Dedifferentiated amniotic fluid mesenchymal stem cell (primary cell): Measurements from ENCODE around the gene CD6.
"Not testable (repeated sequence)": the region's sequence is repeated elsewhere in the genome, so short reads cannot be mapped to it uniquely, and the experiment has no call there.

ENCODE experiments used
- DNase-seq: peaks from one replicate; pipeline ENCODE4 v3.0.0-alpha.2; 2016; ENCODE audit errors: extremely low spot score

The CD6 gene

DNA sequence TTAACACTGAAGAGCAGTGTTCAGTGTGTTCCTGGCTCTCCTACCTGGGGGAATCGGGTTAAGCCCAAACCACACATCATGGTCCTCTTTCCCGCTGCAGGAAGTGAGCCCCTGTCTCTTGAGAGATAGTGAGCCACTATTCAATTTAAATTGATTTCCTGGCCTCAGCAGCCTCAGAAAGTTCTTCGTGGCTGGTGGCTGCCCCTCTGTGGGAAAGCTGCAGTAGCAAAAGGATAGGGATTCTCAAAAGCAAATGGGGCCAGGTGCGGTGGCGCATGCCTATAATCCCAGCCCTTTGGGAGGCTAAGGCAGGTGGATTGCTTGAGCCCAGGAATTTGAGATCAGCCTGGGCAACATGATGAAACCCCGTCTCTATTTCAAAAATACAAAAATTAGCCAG, 81.7 kb downstream of the CD6 start:
- DNase-seq = no peak

DNA sequence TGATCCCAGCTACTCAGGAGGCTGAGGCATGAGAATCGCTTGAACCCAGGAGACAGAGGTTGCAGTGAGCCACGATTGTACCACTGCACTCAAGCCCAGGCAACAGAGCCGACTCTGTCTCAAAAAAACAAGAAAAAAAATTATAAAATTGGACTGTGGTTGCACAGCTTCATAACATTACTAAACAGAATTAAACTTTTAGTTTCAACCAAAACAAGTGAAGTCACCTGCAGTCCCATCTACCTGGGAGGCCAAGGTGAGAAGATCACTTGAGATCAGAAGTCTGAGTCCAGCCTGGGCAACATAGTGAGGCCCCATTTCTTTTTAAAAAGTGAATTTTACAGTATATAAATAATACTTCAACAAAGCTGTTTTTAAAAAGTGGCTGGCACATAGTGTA, 83.0 kb downstream of the CD6 start:
- no peak for DNase-seq

DNA sequence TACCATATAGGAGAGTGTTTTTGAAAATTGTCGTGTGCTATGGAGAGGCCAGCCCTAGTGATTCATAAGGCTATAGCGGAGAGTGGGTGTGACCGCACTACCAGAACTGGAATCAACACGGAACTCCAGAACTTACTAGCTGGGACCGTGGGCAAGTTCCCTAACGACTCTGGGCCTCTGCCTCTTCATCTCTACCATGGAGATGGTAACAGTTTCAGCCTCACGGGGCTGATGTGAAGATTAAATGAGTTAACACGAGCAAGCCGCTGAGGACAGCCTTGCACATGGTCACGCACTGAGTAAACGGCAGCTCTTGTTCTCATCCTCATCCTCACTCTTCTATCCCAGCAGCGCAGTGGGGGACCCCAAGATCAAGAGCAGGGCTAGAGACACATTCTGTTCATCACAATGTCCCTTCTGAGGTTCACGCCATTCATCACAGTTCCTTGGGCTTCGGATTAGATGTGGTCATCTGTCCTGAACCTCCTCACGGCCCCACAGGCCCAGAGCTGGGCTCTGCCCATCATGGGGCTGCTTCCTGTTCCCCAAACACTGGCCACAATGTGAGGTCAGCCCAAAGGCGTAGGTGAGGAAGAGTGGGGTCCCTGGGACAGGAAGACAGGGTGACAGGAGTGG, 83.6 kb downstream of the CD6 start:
- DNase-seq = no peak

DNA sequence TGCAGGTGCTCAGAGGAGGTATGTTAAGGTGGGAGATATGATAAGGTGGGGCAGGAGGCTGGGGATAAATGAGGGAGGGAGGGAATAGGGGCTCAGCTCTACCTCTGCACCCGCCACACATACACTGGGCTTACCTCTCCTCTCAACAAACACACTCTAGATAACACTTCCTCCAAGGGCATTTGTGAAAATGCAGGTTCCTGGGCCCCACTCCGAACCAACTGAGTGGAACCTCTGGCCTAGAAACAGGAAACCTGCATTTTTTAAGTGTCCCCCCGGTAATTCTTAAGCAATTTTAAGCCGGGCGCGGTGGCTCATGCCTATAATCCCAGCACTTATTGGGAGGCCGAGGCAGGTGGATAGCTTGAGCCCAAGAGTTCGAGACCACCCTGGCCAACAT, 84.3 kb downstream of the CD6 start:
- no peak for DNase-seq

DNA sequence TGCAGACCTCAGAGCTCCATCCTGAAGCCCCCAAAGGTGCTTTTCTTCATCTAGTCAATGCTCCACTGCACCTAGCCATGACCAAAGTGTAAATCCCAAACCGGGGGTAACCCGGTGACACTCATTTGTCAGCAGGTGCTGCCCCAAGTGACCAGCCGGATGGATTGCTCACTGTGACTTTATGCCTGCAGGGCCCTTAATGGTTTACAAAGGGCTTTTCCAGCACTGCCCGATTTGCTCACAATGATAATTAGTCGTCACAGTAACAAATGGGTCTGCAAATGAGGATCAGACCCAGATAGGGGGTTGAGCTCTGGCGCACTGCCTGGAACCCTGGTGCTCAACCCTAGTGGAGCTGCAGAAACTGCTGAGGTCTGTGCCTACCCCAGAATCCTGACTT, 85.1 kb downstream of the CD6 start:
- no peak for DNase-seq

DNA sequence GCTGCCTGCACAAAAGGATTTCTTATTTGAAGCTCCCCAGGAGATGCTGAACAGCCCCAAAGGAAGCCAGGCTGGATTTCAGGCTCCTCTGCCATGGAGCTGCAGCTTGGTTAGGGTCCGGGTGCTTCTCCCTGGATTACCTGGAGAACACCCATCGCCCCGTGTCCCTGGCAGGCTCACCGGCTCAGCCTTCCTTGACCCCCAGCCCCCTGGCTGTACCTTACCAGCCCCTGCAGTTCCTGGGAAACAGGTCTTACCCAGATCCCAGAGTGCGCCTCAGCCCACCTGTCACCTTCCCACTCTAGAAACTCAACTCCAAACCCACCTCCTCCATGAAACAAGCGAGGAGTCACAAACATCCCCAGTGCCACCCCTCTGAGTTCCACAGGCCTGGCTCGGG, 85.5 kb downstream of the CD6 start:
- DNase-seq = no peak

DNA sequence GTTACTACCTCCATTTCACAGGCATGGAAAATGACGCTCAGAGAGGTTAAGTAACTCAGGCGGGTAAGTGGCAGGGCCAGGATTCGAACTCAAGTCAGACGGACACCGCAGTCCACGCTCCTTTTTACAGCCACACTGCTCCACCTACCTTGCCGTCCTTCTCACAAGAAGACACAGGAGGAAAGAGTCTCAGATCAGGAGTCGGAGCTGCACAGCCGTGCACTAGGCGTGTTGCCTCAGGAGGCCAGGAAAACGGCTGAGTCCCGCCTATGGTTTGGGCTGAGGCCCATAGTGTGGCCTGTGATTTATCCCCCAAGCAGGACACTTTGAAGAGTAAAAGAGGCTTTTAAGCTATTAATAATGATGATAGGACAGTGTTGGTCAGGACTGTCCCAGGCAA, 86.1 kb downstream of the CD6 start:
- no peak for DNase-seq

DNA sequence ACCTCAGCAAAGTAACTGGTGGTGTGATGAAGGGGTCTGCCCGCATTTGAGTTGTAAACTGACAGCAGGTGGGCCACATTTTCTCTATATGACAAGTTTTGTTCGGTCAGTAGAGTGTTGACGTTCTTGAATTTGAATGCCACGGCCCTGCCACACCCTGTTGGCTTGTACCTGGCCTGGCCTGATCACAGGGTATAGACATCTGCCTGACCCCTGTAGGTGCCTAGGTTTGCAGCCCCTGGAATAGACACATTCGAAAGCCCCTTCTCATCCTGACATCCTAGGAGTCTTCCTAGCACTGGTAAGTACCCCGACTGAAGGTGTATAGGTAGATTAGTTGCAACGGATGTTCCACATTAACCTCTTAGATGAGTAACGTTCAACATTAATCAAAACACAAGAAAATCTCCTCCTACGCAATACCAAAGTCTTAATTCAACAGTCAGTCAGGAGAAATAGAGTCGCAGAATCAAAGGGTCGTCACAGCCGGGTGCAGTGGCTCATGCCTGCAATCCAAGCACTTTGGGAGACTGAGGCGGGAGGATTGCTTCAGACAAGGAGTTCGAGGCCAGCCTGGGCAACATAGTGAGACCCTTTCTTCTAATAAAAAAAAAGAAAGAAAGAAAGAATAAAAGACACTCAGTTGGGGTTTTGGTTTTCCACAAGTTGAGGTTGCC, 87.2 kb downstream of the CD6 start:
- DNase-seq = no peak

DNA sequence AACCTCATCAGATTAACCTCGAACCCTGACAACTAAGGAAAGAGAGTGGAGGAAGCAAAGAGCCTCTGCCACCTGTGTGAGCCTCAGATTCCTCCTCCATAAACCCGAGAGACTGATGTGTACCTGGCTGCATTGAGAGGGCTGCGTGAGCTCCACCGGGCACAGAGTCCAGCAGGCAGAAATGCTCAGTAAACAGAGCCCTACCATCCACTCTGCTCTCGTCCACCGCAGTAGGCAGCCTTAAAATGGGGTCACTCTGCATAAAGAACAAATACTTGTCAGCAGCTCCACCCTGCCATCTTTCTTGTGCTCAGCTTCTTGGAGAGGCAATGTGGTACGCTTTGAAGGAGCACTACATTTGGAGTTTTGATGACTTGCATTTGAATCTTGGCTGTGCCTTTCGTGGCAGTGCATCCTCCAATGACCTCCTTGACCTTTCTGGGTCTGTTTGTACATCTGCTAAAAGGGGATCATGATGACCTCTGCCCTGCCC, 87.8 kb downstream of the CD6 start:
- DNase-seq = no peak

DNA sequence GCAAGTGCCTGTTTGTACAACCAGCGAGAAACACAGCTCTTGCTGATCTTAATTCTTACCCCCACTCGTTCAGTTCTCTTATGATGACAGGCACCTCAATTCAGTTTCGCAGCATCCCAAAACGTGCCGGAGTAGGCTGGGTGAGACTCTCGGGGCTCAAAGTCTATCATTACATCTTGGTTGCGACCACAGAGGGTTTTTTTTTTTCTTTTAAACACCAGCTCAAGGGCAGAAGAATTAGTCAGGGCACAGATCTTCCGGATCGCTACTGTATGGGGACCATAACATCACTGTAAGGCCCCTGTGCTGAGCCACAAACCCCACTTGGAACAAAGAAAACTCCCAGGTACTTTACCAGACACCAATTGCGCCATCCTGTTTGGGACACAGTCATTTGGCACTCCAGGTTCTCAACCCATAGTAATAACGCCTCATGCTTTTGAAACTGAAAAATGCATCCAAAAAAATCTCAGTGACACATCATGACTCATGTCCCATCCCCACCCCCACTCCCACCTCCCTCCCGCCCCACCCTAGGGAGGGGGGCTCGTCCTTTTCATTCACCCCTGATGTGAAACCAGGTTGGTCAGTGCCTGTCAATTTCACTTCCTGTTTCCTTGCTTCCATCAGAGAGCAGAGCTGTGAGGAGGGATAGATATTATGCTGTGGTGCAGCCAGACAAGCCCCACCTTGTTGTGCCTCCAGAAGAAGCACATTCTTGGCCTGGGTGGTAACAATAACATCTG, 89.8 kb downstream of the CD6 start:
- no peak for DNase-seq

DNA sequence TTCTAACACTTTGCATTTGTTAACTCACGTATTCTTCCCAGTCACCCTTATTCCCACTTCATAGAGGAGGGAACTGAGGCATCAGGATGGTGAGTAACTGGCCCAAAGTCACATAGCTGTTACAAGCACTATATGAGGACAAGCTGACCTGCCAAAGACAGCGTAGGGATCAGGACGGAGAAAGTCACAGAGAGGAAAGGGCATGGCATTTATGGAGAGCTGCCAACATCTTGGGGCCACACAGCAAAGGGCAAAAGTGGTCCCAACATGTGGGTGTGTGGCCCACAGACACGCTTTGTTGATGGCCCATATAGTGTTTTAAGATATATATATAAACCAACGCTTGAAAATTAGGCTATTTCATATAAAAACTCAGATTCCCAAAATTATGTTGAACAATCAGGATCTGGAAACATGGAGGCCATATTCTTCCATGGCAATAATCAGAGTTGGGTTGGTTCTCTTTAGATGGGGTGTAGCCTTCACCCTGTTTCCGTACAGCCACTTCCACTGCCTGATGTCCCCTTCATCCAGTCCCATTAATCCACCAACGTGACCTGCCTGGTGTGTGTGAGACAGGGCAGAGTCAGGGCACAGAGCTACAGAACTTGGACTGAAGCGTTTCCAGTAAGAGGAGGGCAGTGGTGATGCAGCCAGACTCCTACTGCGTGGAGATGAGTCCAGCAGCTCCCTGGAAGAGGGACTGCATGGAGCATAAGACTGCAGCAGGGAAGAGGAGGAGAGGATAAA, 90.9 kb downstream of the CD6 start:
- no peak for DNase-seq

DNA sequence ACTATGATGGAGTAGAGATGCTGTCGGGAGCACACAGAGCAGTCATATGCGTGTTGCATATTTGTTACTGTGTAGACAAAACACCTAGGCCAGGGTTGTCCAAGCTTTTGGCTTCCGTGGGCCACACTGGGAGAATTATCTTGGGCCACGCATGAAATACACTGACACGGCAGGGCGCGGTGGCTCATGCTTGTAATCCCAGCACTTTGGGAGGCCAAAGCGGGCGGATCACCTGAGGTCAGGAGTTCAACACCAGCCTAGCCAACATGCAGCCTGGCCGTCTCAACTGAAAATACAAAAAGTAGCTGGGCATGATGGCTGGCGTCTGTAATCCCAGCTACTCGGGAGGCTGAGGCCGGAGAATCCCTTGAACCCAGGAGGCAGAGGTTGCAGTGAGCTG, 93.8 kb downstream of the CD6 start:
- not testable (repeated sequence) for DNase-seq

DNA sequence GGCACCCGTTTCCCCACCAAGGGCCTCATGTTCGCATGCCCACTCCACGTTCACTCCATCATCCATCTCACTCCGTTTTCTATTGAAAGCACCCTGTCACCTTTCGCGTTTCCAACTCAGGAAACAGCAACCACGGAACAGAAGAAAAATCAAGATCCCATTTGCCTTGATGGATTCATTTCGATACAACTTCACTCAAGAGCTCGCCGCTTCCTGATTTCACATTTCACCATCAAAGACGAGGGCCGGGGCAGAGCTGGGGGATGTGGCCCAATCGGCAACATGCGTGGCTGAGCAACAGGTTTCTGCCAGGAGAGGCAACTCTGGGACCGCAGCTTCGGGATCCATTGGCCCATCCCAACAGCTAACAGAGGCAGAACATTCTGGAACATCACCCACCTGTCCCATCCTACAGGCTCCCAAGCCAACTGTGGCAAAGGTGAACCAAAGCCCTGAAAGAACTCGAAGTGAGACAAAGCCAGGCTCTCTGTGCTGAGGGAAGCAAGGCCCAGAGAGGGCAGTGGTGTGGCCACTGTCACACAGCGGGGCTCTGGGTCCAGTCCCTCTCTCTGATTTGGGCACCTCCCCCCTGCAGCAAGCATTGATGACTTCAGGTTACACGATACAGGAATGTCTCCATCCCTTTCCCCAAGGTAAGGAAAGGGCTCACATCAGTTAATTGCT, 94.6 kb downstream of the CD6 start:
- no peak for DNase-seq

DNA sequence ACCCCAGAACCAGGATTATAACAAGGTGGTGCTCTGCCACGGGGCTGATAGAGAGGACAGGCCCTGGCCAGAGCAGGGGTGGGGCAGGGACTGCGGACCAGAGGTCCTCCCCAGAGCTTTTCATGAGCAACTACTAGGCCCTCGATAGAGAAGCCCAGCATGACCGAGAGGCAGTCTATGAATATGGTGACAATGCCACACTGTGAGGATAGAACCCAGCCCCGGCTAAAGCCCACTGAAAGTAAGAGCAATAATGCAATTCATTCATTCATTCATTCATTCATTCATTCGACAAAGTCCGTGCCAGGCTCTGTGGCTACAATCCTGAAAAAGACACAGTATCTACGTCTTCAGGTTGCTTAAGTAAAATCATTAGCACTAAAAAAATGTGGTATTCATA, 95.2 kb downstream of the CD6 start:
- DNase-seq = no peak

DNA sequence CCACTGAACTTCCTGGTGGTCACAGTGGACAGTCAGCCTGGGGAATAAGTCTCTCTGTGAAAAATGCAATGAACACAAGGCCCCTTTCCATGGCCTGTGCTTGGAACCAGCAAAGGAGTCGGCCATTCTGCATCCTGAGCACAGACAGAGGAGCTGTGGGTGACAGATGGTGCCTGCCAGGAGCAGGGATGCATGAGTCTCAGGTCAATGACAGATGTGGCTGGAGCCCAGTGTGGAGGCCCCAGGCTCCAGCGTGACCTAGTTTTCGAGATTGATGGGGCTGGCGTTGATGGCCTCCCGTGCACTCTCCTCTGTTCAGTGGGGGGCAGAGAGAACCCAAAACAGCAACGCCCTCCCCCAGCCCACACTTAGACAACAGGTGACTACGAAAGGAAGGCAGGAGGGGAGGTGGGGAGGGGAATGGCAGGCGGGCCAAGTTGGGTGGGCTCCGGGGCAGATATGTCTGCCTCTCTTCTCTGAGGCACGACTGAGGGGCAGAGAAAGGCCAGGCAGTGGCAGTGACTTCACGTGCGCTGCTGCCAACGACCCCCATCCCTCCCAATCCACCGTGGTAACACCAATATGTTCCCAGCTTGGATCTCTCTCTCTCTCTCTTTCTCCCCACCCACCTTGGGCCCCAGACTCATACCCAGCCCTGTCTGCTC, 96.4 kb downstream of the CD6 start:
- no peak for DNase-seq

DNA sequence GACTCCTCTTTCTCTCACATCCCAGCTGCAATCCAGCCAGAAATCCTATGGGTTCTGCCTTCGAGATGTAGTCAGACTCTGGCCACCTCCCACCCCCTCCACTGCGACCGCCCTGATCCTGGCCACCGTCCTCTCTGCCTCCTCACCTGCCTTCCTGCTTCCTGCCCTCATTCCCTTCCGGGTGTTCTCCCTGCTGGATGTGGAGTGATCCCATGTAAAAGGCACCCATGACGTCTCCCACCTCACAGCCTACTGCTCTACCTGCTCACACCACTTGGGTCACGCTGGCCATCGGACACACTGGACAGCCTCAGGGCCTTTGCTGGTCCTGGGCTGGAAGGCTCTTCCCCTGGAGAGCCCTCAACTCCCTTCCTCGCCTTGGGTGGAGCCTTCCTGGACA, 97.1 kb downstream of the CD6 start:
- DNase-seq = no peak

DNA sequence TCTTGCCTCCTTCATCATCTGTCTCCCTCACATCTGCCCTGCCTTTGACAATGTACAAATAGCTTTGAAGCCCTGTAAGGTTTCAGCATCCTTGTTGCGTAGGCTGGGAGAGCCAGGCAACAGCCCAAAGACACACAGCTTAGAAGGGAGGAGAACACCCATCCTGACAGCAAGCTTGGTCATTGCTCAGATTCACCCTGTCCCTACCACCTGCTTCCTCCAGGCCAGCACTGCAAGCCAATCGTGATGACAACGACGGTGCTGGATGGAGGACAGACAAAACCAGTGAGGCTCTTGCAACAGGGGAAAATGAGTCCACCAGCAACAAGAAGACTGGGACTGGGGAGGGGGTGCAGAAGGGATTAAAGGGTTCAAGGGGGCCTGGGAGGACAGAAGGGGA, 97.9 kb downstream of the CD6 start:
- DNase-seq = no peak
